ENCODE measurements around the gene SRPX2. TPM values are rescaled to one million over a fixed set of nuclear protein-coding genes. Genes with fewer than 3 reads are reported as not detected.

Gene SRPX2
- polyA plus RNA-seq, 1 donor (not counting 4 experiments of a cell fraction or from before 2014, with no cell fraction given) = 4.0 TPM

- no peak for DNase-seq (ENCODE audit: low read depth, low spot score)
- dilution Hi-C loops (cut with MboI; ENCODE audit: extremely low pct_ligation_motif_present, low sequenced_read_pairs) = no loop called here
- Histone ChIP-seq H3K9me3 (ENCODE audit: control insufficient read depth, low read depth, low read length) (no peaks in the 10 kb centered on the region), H3K79me2 (ENCODE audit: control insufficient read depth, insufficient read depth, low read length) (no peaks in the 10 kb centered on the region), H3K4me1 (ENCODE audit: control insufficient read depth, extremely low read depth, insufficient read depth, low read length) (no peaks in the 10 kb centered on the region), H4K20me1 (ENCODE audit: control insufficient read depth, extremely low read depth, insufficient read depth, low read length) (no peaks in the 10 kb centered on the region), H3K9me1 (ENCODE audit: control insufficient read depth, extremely low read depth, insufficient read depth, low read length) (no peaks in the 10 kb centered on the region), H3K27me3 (ENCODE audit: control insufficient read depth, extremely low read depth, insufficient read depth, low read length) (no peaks in the 10 kb centered on the region), H2AFZ (ENCODE audit: control insufficient read depth, low read length) (no peak overlapping the region), H3K36me3 (ENCODE audit: control insufficient read depth in 2 of 2, extremely low read depth in 1 of 2, insufficient read depth in 2 of 2, low read length in 2 of 2) (no peaks in the 10 kb centered on the region), H3K9ac (ENCODE audit: control insufficient read depth, extremely low read depth, insufficient read depth, low read length) (no peak overlapping the region), H3K27ac (ENCODE audit: control insufficient read depth, insufficient read depth, low read length) (no peak overlapping the region), H3K4me3 (ENCODE audit: control insufficient read depth in 2 of 3, extremely low read depth in 1 of 3, insufficient read depth in 2 of 3, low read depth in 1 of 3, low read length in 3 of 3) (no peak overlapping the region), H3K4me2 (ENCODE audit: control insufficient read depth, extremely low read depth, insufficient read depth, low read depth, low read length) (no peak overlapping the region)
- TF ChIP-seq EZH2 (IDR thresholded peaks at IDR 0.05; ENCODE audit: low read length) = no peak
- no peak for TF ChIP-seq CTCF (optimal IDR thresholded peaks at IDR 0.05 in 1 of 3, IDR thresholded peaks at IDR 0.05 in 1 of 3, conservative IDR thresholded peaks at IDR 0.05 in 1 of 3; ENCODE audit: extremely low read depth in 1 of 3, insufficient read depth in 2 of 3, low read length in 3 of 3)
- FAIRE-seq = no peak
Measured at GRCh38 chrX:100682939-100683338, 38.9 kb downstream of the SRPX2 start.

GRCh38 chrX:100685284-100685996 is 41.4 kb downstream of the SRPX2 start:
- H3K4me1 ChIP-seq (ENCODE audit: control insufficient read depth, extremely low read depth, insufficient read depth, low read length) = no peaks in the 10 kb centered on the region
- H3K9ac ChIP-seq (ENCODE audit: control insufficient read depth, extremely low read depth, insufficient read depth, low read length) = no peak overlapping the region
- H3K36me3 ChIP-seq (ENCODE audit: control insufficient read depth in 2 of 2, extremely low read depth in 1 of 2, insufficient read depth in 2 of 2, low read length in 2 of 2) = no peaks in the 10 kb centered on the region
- peak; percentile 48 for DNase-seq (ENCODE audit: low read depth, low spot score)
- FAIRE-seq = peak; percentile 71
- no peaks in the 10 kb centered on the region for H3K27me3 ChIP-seq (ENCODE audit: control insufficient read depth, extremely low read depth, insufficient read depth, low read length)
- no peaks in the 10 kb centered on the region for H3K9me3 ChIP-seq (ENCODE audit: control insufficient read depth, low read depth, low read length)
- H3K4me2 ChIP-seq (ENCODE audit: control insufficient read depth, extremely low read depth, insufficient read depth, low read depth, low read length) = no peak overlapping the region
- H2AFZ ChIP-seq (ENCODE audit: control insufficient read depth, low read length) = no peak overlapping the region
- no peaks in the 10 kb centered on the region for H4K20me1 ChIP-seq (ENCODE audit: control insufficient read depth, extremely low read depth, insufficient read depth, low read length)
- no peak overlapping the region for H3K4me3 ChIP-seq (ENCODE audit: control insufficient read depth in 2 of 3, extremely low read depth in 1 of 3, insufficient read depth in 2 of 3, low read depth in 1 of 3, low read length in 3 of 3)
- no peaks in the 10 kb centered on the region for H3K79me2 ChIP-seq (ENCODE audit: control insufficient read depth, insufficient read depth, low read length)
- no peaks in the 10 kb centered on the region for H3K9me1 ChIP-seq (ENCODE audit: control insufficient read depth, extremely low read depth, insufficient read depth, low read length)
- H3K27ac ChIP-seq (ENCODE audit: control insufficient read depth, insufficient read depth, low read length) = no peak overlapping the region
- dilution Hi-C loops (cut with MboI; ENCODE audit: extremely low pct_ligation_motif_present, low sequenced_read_pairs) = no loop called here
- no peak for TF ChIP-seq EZH2 (IDR thresholded peaks at IDR 0.05; ENCODE audit: low read length)
- TF ChIP-seq CTCF (optimal IDR thresholded peaks at IDR 0.05 in 1 of 3, IDR thresholded peaks at IDR 0.05 in 1 of 3, conservative IDR thresholded peaks at IDR 0.05 in 1 of 3; ENCODE audit: extremely low read depth in 1 of 3, insufficient read depth in 2 of 3, low read length in 3 of 3) = peak; percentile 67 to 92 (median 84)
